ENCODE results near the gene SAV1.

- TF ChIP-seq ZNF549 (CRISPR knock-in tag; IDR thresholded peaks at IDR 0.05), result no peak
- no peak for TF ChIP-seq HOXA7 (CRISPR knock-in tag; IDR thresholded peaks at IDR 0.05)
- TF ChIP-seq PHF21A (CRISPR knock-in tag; IDR thresholded peaks at IDR 0.05), result no peak
- TF ChIP-seq ZNF18 (CRISPR knock-in tag; IDR thresholded peaks at IDR 0.05; ENCODE audit: insufficient replicate concordance), result no peak
These were observed 67.3 kb downstream of the SAV1 start for GRCh38 chr14:50600849-50601248.
